B cell (primary cell): ENCODE data around the gene NAV2.

Source experiments
- EZH2 ChIP-seq: IDR thresholded peaks from 2 replicates; pipeline ENCODE4 v1.6.1; 2012; ENCODE audit warnings: borderline replicate concordance, low read depth, mild to moderate bottlenecking, moderate library complexity, low read length; ENCODE audit not compliant: insufficient read depth, poor library complexity, severe bottlenecking
- TF ChIP-seq, protein P1 (sequence below): fragments of 200-600 bp; IDR thresholded peaks from one replicate; pipeline ENCODE4 v1.8.0; 2022; ENCODE audit warnings: antibody characterized with exemption, mild to moderate bottlenecking

DNA sequence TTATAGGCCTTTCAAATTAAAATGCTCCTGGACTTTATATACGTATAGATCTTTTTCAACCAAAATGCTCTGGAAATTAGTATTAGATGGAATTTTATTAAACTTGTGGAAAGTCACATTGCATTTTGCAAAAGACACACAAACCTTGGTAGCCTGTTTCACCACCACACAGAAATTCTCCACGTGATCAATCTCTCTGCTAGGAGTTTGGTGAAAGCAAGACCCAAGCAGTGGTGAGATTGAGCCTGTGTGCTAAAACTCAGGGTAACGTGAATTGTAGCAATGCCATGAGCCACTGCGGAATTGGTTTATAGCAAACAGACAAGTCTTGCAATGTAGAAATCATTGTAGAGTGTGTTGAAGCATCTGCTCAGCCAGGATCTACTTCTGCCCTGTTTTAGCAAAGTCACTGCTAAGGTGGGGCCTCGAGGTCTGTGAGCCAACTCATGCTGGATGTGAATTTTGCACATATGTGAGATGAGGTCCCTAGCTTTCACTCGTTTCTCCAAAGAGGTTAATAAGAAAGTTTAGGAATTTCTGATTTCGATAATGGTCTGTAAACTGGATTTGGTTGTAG lies 262.9 kb downstream of the NAV2 start:
- TF ChIP-seq, protein P1, sequence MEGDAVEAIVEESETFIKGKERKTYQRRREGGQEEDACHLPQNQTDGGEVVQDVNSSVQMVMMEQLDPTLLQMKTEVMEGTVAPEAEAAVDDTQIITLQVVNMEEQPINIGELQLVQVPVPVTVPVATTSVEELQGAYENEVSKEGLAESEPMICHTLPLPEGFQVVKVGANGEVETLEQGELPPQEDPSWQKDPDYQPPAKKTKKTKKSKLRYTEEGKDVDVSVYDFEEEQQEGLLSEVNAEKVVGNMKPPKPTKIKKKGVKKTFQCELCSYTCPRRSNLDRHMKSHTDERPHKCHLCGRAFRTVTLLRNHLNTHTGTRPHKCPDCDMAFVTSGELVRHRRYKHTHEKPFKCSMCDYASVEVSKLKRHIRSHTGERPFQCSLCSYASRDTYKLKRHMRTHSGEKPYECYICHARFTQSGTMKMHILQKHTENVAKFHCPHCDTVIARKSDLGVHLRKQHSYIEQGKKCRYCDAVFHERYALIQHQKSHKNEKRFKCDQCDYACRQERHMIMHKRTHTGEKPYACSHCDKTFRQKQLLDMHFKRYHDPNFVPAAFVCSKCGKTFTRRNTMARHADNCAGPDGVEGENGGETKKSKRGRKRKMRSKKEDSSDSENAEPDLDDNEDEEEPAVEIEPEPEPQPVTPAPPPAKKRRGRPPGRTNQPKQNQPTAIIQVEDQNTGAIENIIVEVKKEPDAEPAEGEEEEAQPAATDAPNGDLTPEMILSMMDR = no peak
- no peak for TF ChIP-seq EZH2
